Dermis blood vessel endothelial cell (primary cell): ENCODE measurements around the gene C3orf85. TPM values are rescaled to one million over a fixed set of nuclear protein-coding genes. Genes with fewer than 3 reads are reported as not detected.

Experiments used
- DNase-seq: peaks from one replicate; pipeline ENCODE4 v3.0.0; 2010
- total RNA-seq: library from RNA; depleted of rRNA; stranded (reverse); fragments of >200 nt; gene quantifications from 2 replicates; pipeline ENCODE4 v1.2.3, GENCODE V29; 2014

The C3orf85 gene
- total RNA-seq, 1 donor from 2014 or later, result not detected

DNA sequence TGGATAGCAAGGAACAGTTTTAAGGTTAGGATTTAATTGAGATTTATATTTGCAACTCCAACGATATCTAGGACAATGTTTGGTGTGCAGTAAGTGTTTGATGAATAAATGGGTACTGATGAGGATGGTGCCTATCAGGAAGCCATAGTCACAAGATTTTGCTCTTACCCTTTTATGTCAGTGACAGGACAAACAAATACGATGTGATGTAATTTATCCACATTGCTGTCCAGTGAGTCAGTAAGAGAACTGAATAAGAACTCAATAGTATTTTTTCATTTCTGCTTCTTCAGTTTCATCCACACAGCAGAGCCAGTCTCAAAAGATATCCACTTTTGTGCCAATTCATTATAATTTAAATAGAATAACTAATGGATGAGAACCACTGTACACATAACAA is 18.5 kb downstream of the C3orf85 start:
- DNase-seq, result no peak

DNA sequence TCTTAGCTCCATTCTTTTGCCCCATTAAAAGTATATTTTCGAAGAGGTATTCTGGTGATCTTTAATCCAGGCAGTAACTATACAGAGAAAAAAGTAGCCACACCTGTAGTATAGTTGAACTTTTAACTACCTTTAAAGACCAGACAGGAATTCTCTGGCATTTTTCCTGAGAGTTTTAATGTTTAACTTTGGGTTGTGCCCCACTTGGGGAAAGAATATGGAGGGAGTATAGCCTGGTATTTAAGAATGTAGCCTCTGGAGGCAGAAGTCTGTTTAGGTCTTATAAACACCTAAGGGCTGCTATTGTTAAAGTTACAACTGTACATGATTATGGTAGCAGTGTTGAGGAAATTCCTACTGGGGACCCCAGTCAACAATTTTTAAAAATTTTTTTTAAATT is 19.3 kb downstream of the C3orf85 start:
- no peak for DNase-seq

DNA sequence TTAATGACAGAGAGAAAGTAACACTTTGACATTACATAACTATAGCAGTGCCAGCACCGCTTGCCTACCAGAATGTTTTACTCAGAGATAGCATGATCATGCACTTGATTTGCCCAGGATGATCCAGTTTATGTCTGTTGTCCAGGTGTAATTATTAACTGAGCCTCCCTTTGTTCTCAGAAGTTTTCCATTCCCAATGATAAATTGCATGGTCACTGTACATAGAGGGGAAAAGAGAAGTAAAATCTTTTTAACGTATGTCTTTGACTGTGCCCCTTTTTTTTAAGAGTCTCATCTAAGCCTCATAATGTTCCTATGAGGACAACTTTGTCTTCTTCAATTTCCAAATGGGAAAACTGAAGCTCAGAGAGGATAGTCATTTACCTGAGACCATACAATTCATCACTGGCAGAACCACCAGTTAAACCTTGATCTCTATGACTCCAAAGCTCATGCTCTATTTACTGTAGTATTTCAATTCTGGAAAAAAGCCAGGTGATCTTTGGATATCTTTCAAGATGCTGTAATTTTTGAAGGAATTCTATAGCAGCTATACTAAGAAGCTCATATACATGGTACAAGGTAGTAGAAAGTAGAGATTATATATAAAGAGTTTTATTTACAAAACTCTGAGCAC is 25.1 kb downstream of the C3orf85 start:
- DNase-seq, result no peak

DNA sequence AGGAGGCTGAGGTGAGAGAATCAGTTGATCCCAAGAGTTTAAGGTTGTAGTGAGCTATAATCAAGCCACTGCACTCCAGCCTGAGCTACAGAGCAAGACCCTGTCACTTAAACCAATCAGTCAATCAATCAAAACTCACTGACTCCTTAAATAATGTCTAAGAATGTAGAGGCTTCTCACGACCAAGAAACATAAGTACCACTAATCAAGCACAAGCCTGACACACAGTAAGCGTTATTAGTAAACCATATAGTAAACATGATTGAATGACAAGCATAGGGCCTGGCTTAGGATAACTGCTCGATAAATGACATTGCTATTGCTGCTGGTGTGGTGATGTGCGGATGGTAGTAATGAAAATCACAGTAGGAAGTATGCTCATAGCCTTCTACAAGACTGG is 29.4 kb downstream of the C3orf85 start:
- DNase-seq, result no peak

DNA sequence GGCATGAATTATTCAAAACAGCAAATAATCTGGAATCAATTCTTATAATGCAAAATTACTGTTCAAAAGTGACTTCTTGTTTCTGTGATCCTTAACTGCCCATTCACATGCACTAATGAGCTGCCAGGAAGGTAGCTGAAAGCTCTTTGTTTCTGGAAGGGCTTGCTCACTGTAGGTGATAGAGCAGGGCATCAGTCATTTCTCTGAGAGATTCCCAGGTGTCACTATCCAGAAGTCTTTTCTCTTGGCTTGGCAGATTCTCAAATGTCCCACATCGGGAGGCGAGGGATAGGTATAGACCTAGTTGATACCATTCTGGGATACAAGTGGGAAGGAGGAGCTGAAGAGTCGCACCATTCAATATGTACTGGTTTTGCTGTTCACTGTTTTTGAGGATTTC is 35.0 kb downstream of the C3orf85 start:
- no peak for DNase-seq

DNA sequence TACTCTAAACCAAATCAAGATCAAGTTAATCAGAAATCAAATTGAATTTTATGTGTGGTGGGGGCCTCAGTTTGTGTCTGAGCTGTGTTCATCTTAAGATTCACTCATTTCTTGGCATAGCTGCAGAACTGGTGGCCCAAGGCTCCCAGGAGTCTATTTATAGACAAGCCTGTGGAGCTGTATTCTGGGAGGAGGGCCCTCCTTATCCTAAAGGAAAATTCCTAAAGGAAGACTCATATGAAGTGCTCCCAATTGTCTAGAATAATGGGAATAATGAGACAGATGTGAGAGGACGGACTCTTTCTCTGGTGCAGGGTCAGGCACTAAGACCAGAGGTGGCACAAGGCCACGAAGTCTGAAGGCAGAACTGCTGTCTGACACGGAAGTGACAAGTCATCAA is 38.9 kb downstream of the C3orf85 start:
- DNase-seq, result no peak

DNA sequence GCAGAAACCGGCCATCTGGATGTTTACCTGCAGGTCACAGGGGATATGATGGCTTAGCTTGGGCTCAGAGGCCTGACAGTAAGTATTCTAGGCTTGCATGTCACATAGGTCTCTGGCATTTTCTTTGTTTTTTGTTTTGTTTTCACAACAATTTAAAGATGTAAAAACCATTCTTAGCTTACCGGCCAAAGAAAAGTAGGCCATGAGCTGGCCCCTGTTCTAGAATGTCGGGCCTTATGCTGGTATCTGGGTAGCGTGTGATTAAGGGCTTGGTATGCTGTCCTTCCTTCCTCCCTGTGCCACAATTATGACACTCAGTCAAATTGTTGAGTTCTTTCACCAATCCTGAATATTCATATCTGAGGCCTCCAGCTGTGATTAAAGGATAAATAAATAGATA is 40.2 kb downstream of the C3orf85 start:
- DNase-seq, result no peak

DNA sequence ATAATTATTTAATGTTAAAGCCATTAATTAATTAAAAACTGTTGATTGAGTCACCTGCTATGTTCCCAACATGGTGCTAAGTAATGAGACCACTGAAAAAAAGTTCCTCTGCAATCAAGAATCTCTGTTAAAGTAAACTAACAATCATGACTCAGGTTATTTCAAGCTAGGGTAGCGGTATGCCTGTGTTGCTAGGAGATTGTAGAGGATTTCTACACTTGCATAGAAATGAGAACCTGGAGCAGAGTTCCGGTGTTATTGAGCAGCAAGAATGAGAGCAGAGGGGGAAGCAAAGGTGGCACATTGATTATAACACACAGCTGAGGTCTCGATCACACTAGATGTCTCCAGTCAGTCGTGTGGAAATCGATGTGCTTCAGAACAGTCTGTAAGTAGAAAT is 41.4 kb downstream of the C3orf85 start:
- DNase-seq, result no peak

DNA sequence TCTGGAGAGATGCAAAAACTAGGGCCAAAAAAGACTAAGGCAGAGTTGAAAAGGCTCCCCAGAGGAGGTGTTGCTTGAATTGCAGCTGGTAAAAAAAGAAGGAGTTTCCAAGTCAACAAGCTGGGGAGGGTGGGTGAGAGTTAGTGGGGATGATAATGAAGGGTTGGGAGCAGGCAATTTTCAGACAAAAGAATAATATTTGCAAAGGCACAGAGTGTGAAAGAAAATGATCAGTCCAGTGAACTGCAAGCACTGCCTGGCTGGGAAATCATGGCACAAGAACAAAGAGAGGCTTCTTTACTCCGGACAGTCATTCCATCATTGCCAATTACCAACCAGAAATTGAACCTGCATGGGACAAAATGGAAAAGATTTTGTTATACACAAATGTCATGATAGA is 42.2 kb downstream of the C3orf85 start:
- no peak for DNase-seq

DNA sequence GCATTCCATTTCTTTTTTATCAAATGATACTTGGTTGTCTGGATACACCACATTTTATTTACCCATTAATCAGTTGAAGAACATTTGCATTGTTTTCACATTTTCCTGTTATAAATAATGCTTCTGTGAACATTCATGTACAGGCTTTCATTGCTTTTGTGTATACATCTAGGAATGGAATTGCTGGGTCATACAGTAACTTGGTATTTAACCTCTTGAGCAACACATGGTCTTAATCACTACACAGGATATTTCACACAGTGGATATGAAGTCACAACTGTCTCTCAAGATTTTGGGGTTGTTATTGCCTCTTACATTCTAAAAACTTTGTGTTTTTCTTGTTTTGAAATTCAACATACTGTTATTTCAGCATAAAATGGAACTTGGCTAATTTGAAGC is 48.2 kb downstream of the C3orf85 start:
- no peak for DNase-seq

DNA sequence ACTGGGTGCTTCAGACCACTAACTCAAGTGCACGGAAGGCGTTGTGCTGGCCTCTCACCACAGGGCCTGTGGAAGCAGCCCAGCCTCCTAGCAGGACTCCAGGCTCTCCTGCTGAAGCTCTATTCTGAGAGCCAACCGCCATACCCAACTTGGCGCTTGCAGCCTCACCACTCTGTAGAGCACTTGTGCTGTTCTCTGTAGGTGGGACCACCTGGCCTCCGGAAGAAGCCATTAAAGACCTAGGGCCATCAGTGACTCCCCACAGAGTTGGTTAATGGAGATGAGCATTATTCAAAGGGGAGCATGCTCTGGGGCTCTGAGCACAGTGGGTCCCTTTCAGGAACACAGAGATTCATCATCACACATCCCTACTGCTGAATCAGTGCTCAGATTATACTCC is 50.9 kb downstream of the C3orf85 start:
- no peak for DNase-seq

DNA sequence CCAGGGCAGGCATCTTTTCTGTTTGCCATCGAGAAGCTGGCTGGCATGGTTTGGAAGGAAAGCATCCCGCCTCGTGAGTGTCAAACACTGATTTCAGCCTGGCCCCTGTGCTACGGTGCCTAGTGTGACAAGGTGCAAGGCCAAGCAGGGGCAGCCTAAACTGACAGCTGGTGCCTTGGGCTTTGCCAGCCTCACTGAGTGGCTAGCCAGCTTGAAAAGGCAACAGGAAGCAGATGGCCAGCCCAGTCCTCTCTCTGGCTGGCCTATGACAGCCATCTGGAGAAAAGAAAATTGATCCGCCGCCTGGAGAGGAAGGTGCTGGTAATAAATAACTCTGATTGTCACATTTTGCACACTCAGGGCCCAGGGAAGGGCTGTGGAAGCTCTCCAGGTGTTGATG is 52.2 kb downstream of the C3orf85 start:
- DNase-seq, result no peak

DNA sequence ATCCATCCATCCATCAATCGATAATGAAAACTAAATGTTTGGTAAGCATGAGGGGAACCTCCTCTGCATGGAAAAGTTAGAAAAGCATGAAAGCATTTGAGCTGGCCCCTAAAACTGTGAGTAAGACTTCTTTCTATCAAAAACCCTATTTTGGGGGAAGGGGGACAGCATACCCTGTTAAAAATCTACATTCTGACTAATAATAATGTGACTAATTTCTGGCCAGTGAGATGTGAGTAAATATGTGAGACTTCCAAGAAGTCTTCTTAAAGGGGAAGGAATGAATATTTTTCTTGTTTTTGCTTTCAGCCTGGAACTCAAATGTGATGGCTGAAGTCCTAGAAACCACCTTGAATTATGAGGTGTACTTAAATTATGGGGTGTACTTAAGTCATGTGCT is 54.9 kb downstream of the C3orf85 start:
- DNase-seq, result no peak

DNA sequence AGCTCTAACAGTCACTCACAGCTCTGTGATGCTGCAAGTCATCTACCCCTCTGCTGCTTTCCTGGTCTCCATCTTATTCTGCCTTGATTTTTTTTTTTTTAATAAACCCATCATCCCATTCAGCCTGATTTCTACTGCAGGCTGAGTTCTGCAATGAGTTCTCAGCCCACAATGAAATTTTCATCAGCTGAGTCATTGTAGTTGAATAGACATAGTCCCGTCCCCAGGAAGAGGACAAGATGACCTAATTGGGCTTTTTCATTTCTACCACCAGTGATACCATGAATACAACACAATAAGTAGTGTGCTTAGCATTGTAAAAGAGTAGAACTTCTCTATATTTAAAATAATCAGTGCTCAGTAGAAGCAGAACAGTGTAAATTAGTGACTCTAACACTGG is 59.3 kb downstream of the C3orf85 start:
- no peak for DNase-seq

Other genes starting within 250 kb of the C3orf85 start
- 0.19 TPM in 1 of 2 replicates, not detected in the other for gene GUCA1C, start 182.8 kb upstream of the C3orf85 start, total RNA-seq
- gene MORC1, start 18.6 kb upstream of the C3orf85 start, total RNA-seq, result not detected in 2 replicates
- gene DPPA2, start 179.8 kb downstream of the C3orf85 start, total RNA-seq, result not detected in 2 replicates
- not detected in 2 replicates for gene DPPA4, start 200.8 kb downstream of the C3orf85 start, total RNA-seq